ENCODE results near the gene FBXL19. TPM values are rescaled to one million over a fixed set of nuclear protein-coding genes. Genes with fewer than 3 reads are reported as not detected.

The FBXL19 gene
- total and polyA plus RNA-seq, 2 of the 13 experiments (the other 11 are each of a cell fraction or from before 2014, with no cell fraction given) = 6.0 to 13.7 TPM

- TF ChIP-seq ZNF687 (CRISPR knock-in tag; IDR thresholded peaks at IDR 0.05) (no peak), SKIL (CRISPR knock-in tag; IDR thresholded peaks at IDR 0.05; ENCODE audit: borderline replicate concordance) (no peak), ARNT2 (CRISPR knock-in tag; IDR thresholded peaks at IDR 0.05; ENCODE audit: low read depth) (no peak), DR1 (CRISPR knock-in tag; IDR thresholded peaks at IDR 0.05) (peak; percentile 22; the same call in 1 of the 2 replicates), CENPX (CRISPR knock-in tag; IDR thresholded peaks at IDR 0.05) (no peak), LBX2 (CRISPR knock-in tag; IDR thresholded peaks at IDR 0.05; ENCODE audit: borderline replicate concordance) (no peak), ZFP36 (IDR thresholded peaks at IDR 0.05; ENCODE audit: borderline replicate concordance, low read depth, low read length, partially characterized antibody) (no peak), DZIP1 (CRISPR knock-in tag; IDR thresholded peaks at IDR 0.05) (no peak), ARNT (IDR thresholded peaks at IDR 0.05) (no peak), ZNF337 (CRISPR knock-in tag; IDR thresholded peaks at IDR 0.05; ENCODE audit: borderline replicate concordance, low read depth) (no peak), MLX (CRISPR knock-in tag; IDR thresholded peaks at IDR 0.05) (0 out of 2 replicates have a peak, but pooled peaks have one; percentile 7), ZBTB44 (CRISPR knock-in tag; IDR thresholded peaks at IDR 0.05) (peak; percentile 80; the same call in 1 of the 2 replicates), LRRFIP1 (CRISPR knock-in tag; conservative IDR thresholded peaks at IDR 0.05) (no peak)
Observed at GRCh38 chr16:30984669-30985400, 61.5 kb downstream of the FBXL19 start, which contains the start of gene HSD3B7 (continued).

Measured in HepG2 (cell line).